ENCODE measurements around the gene IRF1.

IRF1 gene

GRCh38 chr5:132463811-132464155 is 26.8 kb downstream of the IRF1 start:
- TF ChIP-seq EZH2 (IDR thresholded peaks at IDR 0.05) (no peak), FOXP2 (optimal IDR thresholded peaks at IDR 0.05; ENCODE audit: control extremely low read depth, extremely low read length, insufficient read depth) (no peak), POLR2AphosphoS5 (IDR thresholded peaks at IDR 0.05; ENCODE audit: borderline replicate concordance, low read depth, low read length) (no peak)
- Histone ChIP-seq H3K9me3 (ENCODE audit: low read depth, low read length) (no peaks in the 10 kb centered on the region), H3K27ac (no peak overlapping the region), H3K36me3 (ENCODE audit: insufficient read depth, low read length) (no peaks in the 10 kb centered on the region), H3K9ac (ENCODE audit: insufficient read length) (no peak overlapping the region), H3K4me3 (no peak overlapping the region)
- no peak for DNase-seq (ENCODE audit: low read depth, low spot score)

- no peak overlapping the region for H3K4me3 ChIP-seq
- TF ChIP-seq POLR2AphosphoS5 (IDR thresholded peaks at IDR 0.05; ENCODE audit: borderline replicate concordance, low read depth, low read length): no peak
- no peak for TF ChIP-seq EZH2 (IDR thresholded peaks at IDR 0.05)
- TF ChIP-seq FOXP2 (optimal IDR thresholded peaks at IDR 0.05; ENCODE audit: control extremely low read depth, extremely low read length, insufficient read depth): no peak
- no peaks in the 10 kb centered on the region for H3K9me3 ChIP-seq (ENCODE audit: low read depth, low read length)
- DNase-seq (ENCODE audit: low read depth, low spot score): no peak
- H3K27ac ChIP-seq: no peak overlapping the region
- no peak overlapping the region for H3K9ac ChIP-seq (ENCODE audit: insufficient read length)
- H3K36me3 ChIP-seq (ENCODE audit: insufficient read depth, low read length): no peaks in the 10 kb centered on the region
Measured at GRCh38 chr5:132462856-132463745, 27.5 kb downstream of the IRF1 start.

- Histone ChIP-seq H3K27ac (no peak overlapping the region), H3K4me3 (no peak overlapping the region), H3K36me3 (ENCODE audit: insufficient read depth, low read length) (no peaks in the 10 kb centered on the region), H3K9me3 (ENCODE audit: low read depth, low read length) (no peaks in the 10 kb centered on the region), H3K9ac (ENCODE audit: insufficient read length) (no peak overlapping the region)
- DNase-seq (ENCODE audit: low read depth, low spot score): no peak
- TF ChIP-seq FOXP2 (optimal IDR thresholded peaks at IDR 0.05; ENCODE audit: control extremely low read depth, extremely low read length, insufficient read depth) (no peak), POLR2AphosphoS5 (IDR thresholded peaks at IDR 0.05; ENCODE audit: borderline replicate concordance, low read depth, low read length) (no peak), EZH2 (IDR thresholded peaks at IDR 0.05) (no peak)
Measured at GRCh38 chr5:132462333-132462732, 28.2 kb downstream of the IRF1 start.

- no peak overlapping the region for H3K27ac ChIP-seq
- H3K9me3 ChIP-seq (ENCODE audit: low read depth, low read length): no peaks in the 10 kb centered on the region
- no peaks in the 10 kb centered on the region for H3K36me3 ChIP-seq (ENCODE audit: insufficient read depth, low read length)
- DNase-seq (ENCODE audit: low read depth, low spot score): no peak
- TF ChIP-seq EZH2 (IDR thresholded peaks at IDR 0.05) (no peak), FOXP2 (optimal IDR thresholded peaks at IDR 0.05; ENCODE audit: control extremely low read depth, extremely low read length, insufficient read depth) (no peak), POLR2AphosphoS5 (IDR thresholded peaks at IDR 0.05; ENCODE audit: borderline replicate concordance, low read depth, low read length) (no peak)
- no peak overlapping the region for H3K9ac ChIP-seq (ENCODE audit: insufficient read length)
- H3K4me3 ChIP-seq: no peak overlapping the region
Measured at GRCh38 chr5:132461569-132462070, 29.0 kb downstream of the IRF1 start.

DNA sequence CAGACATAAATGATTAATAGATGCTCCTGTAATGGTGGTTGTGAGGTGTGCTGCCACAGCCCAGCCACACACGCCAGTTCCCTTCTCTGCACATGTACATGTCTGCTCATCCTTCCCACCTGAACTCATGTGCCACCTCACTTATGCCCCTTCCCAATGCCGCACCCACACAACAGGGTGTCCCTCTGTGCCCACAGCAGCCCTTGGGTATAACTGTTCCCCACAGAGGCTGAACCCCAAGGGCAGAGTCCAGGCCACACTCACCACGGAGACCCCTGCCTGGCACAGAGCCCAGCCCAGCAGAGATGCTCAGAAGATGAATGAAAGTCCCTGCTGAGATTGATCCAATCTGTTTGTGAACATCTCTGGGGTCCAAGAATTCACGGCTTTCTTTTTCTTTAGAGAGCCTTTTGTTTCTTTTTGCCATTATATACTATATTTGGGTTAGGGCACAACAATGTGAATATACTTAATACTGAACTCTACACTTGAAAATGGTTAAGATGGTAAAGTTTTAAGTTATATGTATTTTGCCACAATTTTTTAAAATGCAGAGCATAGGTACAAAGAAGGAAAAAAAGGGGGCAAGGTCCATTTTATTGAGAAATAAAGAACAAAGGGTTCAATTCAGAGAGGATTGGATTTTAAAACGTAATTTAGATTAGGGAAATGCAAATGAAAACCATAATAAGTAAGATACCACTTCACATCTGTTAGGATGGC is 29.6 kb downstream of the IRF1 start:
- Histone ChIP-seq H3K27ac (no peak overlapping the region), H3K9ac (ENCODE audit: insufficient read length) (no peak overlapping the region), H3K9me3 (ENCODE audit: low read depth, low read length) (no peaks in the 10 kb centered on the region), H3K4me3 (no peak overlapping the region), H3K36me3 (ENCODE audit: insufficient read depth, low read length) (no peaks in the 10 kb centered on the region)
- TF ChIP-seq EZH2 (IDR thresholded peaks at IDR 0.05): no peak
- no peak for TF ChIP-seq POLR2AphosphoS5 (IDR thresholded peaks at IDR 0.05; ENCODE audit: borderline replicate concordance, low read depth, low read length)
- no peak for DNase-seq (ENCODE audit: low read depth, low spot score)

DNA sequence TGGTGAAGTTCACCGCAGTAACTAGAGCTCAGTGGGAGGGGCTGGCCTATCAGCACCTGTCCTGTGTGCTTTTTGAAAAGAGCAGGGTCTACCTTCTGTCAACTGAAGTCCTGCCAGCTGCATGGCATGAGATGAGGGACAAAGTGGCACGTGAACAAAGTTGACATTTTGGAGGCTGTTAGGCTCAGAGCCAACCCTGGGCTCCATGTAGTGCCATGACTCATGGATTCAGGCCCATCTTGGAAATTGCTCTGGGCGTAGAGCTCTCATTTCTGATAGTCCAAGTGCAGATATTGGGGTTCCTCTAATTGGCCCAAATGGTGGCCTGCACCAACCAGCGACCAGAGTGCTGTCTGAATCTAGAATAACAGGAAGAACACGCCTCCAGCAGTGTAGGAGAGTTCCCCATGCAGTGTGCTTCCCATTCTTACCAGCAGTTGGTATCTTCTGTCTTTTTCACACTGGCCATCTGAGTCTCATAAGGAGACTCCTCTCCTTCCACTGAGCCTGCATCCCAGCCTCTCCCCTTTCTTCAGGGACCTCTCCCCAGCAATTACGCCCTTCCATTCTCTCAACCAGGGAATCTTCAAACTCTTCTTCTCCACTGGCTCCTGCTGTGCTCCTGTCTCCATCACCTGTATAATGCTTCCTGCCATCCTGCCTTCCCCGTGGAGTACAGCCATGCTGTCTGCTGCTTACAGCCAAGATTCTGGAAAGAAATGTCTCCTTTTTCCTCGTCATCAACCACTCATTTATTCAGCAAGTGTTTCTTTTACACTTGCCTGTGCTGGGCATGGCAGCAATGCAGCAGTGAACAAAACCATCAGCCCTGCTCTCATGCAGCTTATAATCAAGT is 30.4 kb downstream of the IRF1 start:
- H3K9ac ChIP-seq (ENCODE audit: insufficient read length): no peak overlapping the region
- H3K9me3 ChIP-seq (ENCODE audit: low read depth, low read length): no peaks in the 10 kb centered on the region
- no peaks in the 10 kb centered on the region for H3K36me3 ChIP-seq (ENCODE audit: insufficient read depth, low read length)
- no peak overlapping the region for H3K4me3 ChIP-seq
- TF ChIP-seq FOXP2 (optimal IDR thresholded peaks at IDR 0.05; ENCODE audit: control extremely low read depth, extremely low read length, insufficient read depth) (no peak), POLR2AphosphoS5 (IDR thresholded peaks at IDR 0.05; ENCODE audit: borderline replicate concordance, low read depth, low read length) (no peak), EZH2 (IDR thresholded peaks at IDR 0.05) (no peak)
- no peak overlapping the region for H3K27ac ChIP-seq
- DNase-seq (ENCODE audit: low read depth, low spot score): no peak

- no peaks in the 10 kb centered on the region for H3K36me3 ChIP-seq (ENCODE audit: insufficient read depth, low read length)
- H3K9ac ChIP-seq (ENCODE audit: insufficient read length): no peak overlapping the region
- H3K9me3 ChIP-seq (ENCODE audit: low read depth, low read length): no peaks in the 10 kb centered on the region
- no peak for DNase-seq (ENCODE audit: low read depth, low spot score)
- no peak overlapping the region for H3K4me3 ChIP-seq
- TF ChIP-seq POLR2AphosphoS5 (IDR thresholded peaks at IDR 0.05; ENCODE audit: borderline replicate concordance, low read depth, low read length) (no peak), FOXP2 (optimal IDR thresholded peaks at IDR 0.05; ENCODE audit: control extremely low read depth, extremely low read length, insufficient read depth) (no peak), EZH2 (IDR thresholded peaks at IDR 0.05) (no peak)
- H3K27ac ChIP-seq: no peak overlapping the region
Measured at GRCh38 chr5:132459031-132459982, 31.3 kb downstream of the IRF1 start.
